H1 (cell line): ENCODE data around the gene OXTR.

Source experiments
- CREB1 ChIP-seq: IDR thresholded peaks from 2 replicates; pipeline ENCODE4 v1.6.1; 2012; ENCODE audit warnings: inconsistent platforms
- MAX ChIP-seq: IDR thresholded peaks from 2 replicates; pipeline ENCODE4 v1.6.1; 2012; ENCODE audit warnings: inconsistent platforms
- NRF1 ChIP-seq: IDR thresholded peaks from 2 replicates; pipeline ENCODE4 v1.6.1; 2011; ENCODE audit warnings: mild to moderate bottlenecking, low read depth, low read length, improper control_type of control experiment
- POLR2A ChIP-seq, 2 experiments: IDR thresholded peaks; 1 replicate in 1 of 2; 2 replicates in 1 of 2; pipeline ENCODE4 v1.6.1; 2011; ENCODE audit warnings: low read depth in 2 of 2, low read length in 2 of 2, mild to moderate bottlenecking in 2 of 2; ENCODE audit errors: control extremely low read depth in 1 of 2
- RFX5 ChIP-seq: IDR thresholded peaks from 2 replicates; pipeline ENCODE4 v1.6.1; 2011; ENCODE audit warnings: low read depth, low read length, improper control_type of control experiment, borderline replicate concordance
- SIN3A ChIP-seq, 2 experiments: IDR thresholded peaks in 1 of 2; conservative IDR thresholded peaks in 1 of 2; 2 replicates each; pipeline ENCODE4 v1.6.1; 2011 to 2012; ENCODE audit warnings: low read length in 2 of 2, improper control_type of control experiment in 1 of 2, low read depth in 1 of 2, mild to moderate bottlenecking in 1 of 2

DNA sequence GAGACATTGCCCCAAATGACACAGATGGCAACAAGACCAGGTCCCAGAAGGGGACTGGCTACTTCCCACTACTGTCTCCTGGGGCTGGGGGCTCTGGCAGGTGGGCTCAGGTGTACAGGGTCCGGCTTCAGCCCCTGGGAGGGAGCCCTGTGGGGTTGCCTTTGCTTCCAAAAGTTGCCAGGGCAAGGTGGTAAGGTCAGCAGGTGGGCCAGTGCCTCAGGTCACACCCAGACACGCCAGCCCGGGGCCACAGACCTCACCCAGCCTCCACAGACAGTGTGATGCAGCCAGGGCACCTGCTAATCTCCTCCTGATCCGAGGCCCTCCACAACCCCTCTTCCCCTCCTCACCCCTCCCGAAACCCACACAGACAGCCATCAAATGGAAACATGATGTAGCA, 7.5 kb downstream of the OXTR start:
- TF ChIP-seq CREB1, result no peak
- no peak for TF ChIP-seq SIN3A (conservative IDR thresholded peaks at IDR 0.05 in 1 of 2, IDR thresholded peaks at IDR 0.05 in 1 of 2; ENCODE audit: low read depth in 1 of 2, low read length in 2 of 2)
- no peak for TF ChIP-seq MAX
- TF ChIP-seq NRF1, result no peak
- TF ChIP-seq POLR2A (IDR thresholded peaks at IDR 0.05; ENCODE audit: control extremely low read depth in 1 of 2, low read depth in 2 of 2, low read length in 2 of 2), result no peak
- TF ChIP-seq RFX5, result no peak
